Loucy (cell line): ENCODE results near the gene DLG2.

Source experiments
- H2AFZ ChIP-seq: fragments of 200-600 bp; sonication (generic); 2 replicates; pipeline ENCODE4 v1.6.0; 2016; ENCODE audit warnings: antibody characterized with exemption, mild to moderate bottlenecking, low read length, moderate library complexity
- H3F3A ChIP-seq: fragments of 200-600 bp; 2 replicates; pipeline ENCODE4 v1.6.0; 2016; ENCODE audit warnings: antibody characterized with exemption, low read depth, mild to moderate bottlenecking
- H3K27me3 ChIP-seq: fragments of 200-600 bp; sonication (generic); 2 replicates; pipeline ENCODE4 v1.6.1; 2014; ENCODE audit warnings: low read length, mild to moderate bottlenecking; ENCODE audit not compliant: insufficient read depth, poor library complexity, severe bottlenecking
- H3K36me3 ChIP-seq: fragments of 200-600 bp; sonication (generic); 2 replicates; pipeline ENCODE4 v1.6.1; 2016; ENCODE audit warnings: low read length; ENCODE audit not compliant: insufficient read depth
- H3K4me1 ChIP-seq: fragments of 200-600 bp; sonication (generic); 2 replicates; pipeline ENCODE4 v1.5.1; 2014; ENCODE audit warnings: low read length, mild to moderate bottlenecking; ENCODE audit not compliant: insufficient read depth, poor library complexity, severe bottlenecking
- H3K4me2 ChIP-seq: fragments of 200-600 bp; sonication (generic); 2 replicates; pipeline ENCODE4 v1.6.0; 2014; ENCODE audit warnings: antibody characterized with exemption, low read length, low read depth, mild to moderate bottlenecking; ENCODE audit not compliant: poor library complexity, severe bottlenecking
- H3K4me3 ChIP-seq: fragments of 200-600 bp; sonication (generic); 2 replicates; pipeline ENCODE4 v1.5.1; 2014; ENCODE audit warnings: low read length, mild to moderate bottlenecking, mixed read lengths; ENCODE audit not compliant: poor library complexity, severe bottlenecking
- H3K79me2 ChIP-seq: fragments of 200-600 bp; sonication (generic); 2 replicates; pipeline ENCODE4 v1.6.1; 2014; ENCODE audit warnings: low read length; ENCODE audit not compliant: insufficient read depth
- H3K9ac ChIP-seq: fragments of 200-600 bp; sonication (generic); 2 replicates; pipeline ENCODE4 v1.6.0; 2014; ENCODE audit warnings: mild to moderate bottlenecking, low read depth, low read length, moderate library complexity; ENCODE audit not compliant: poor library complexity, severe bottlenecking
- H3K9me2 ChIP-seq: fragments of 200-600 bp; sonication (generic); replicated peaks from 2 replicates; pipeline ENCODE4 v1.6.1; 2016; ENCODE audit warnings: low read depth, low read length, mixed read lengths
- H3K9me3 ChIP-seq: fragments of 200-600 bp; sonication (generic); 2 replicates; pipeline ENCODE4 v1.6.1; 2014; ENCODE audit warnings: mild to moderate bottlenecking, antibody characterized with exemption, low read length, low read depth; ENCODE audit not compliant: insufficient read depth
- H4K20me1 ChIP-seq: fragments of 200-600 bp; sonication (generic); 2 replicates; pipeline ENCODE4 v1.6.0; 2014; ENCODE audit warnings: antibody characterized with exemption, low read length, mild to moderate bottlenecking; ENCODE audit not compliant: insufficient read depth, poor library complexity, severe bottlenecking
- EZH2phosphoT487 ChIP-seq: fragments of 200-600 bp; IDR thresholded peaks from 2 replicates; pipeline ENCODE4 v1.6.1; 2018; ENCODE audit warnings: antibody characterized with exemption, mild to moderate bottlenecking, moderate library complexity, borderline replicate concordance
- TF ChIP-seq, protein P1 (sequence below): fragments of 200-600 bp; sonication (generic); conservative IDR thresholded peaks from 2 replicates; pipeline ENCODE4 v1.5.1; 2014; ENCODE audit warnings: mild to moderate bottlenecking, antibody characterized with exemption, low read length

DLG2 gene

DNA sequence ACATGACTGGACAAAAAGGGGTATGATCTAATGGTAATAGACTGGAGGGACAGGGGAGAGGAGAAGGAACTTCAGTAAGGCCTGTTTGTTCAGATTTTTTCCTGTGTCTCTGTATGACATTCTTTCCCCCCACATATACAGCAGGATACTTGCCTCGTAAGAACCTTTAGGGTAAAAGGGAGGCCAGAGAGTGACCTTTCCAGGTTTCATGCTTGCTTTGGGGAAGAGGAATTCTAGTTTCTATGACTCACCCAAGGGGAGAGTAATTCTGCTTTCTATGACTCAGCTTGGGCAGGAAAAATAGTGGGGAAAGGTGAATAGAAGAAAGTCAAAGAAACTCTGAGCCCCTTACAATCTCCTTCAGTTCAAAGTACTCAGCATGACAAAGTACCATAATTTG lies 457.0 kb downstream of the DLG2 start:
- H3K79me2 ChIP-seq = no peaks in the 10 kb centered on the region
- no peaks in the 10 kb centered on the region for H3F3A ChIP-seq
- H3K9me3 ChIP-seq = no peaks in the 10 kb centered on the region
- no peaks in the 10 kb centered on the region for H3K36me3 ChIP-seq
- no peak overlapping the region for H3K4me2 ChIP-seq
- H3K4me3 ChIP-seq = no peak overlapping the region
- no peaks in the 10 kb centered on the region for H4K20me1 ChIP-seq
- H3K4me1 ChIP-seq = no peaks in the 10 kb centered on the region
- H2AFZ ChIP-seq = no peak overlapping the region
- no peak overlapping the region for H3K9ac ChIP-seq
- H3K27me3 ChIP-seq = no peaks in the 10 kb centered on the region
- TF ChIP-seq EZH2phosphoT487 = no peak
- TF ChIP-seq, protein P1, sequence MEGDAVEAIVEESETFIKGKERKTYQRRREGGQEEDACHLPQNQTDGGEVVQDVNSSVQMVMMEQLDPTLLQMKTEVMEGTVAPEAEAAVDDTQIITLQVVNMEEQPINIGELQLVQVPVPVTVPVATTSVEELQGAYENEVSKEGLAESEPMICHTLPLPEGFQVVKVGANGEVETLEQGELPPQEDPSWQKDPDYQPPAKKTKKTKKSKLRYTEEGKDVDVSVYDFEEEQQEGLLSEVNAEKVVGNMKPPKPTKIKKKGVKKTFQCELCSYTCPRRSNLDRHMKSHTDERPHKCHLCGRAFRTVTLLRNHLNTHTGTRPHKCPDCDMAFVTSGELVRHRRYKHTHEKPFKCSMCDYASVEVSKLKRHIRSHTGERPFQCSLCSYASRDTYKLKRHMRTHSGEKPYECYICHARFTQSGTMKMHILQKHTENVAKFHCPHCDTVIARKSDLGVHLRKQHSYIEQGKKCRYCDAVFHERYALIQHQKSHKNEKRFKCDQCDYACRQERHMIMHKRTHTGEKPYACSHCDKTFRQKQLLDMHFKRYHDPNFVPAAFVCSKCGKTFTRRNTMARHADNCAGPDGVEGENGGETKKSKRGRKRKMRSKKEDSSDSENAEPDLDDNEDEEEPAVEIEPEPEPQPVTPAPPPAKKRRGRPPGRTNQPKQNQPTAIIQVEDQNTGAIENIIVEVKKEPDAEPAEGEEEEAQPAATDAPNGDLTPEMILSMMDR = no peak
- H3K9me2 ChIP-seq = no peaks in the 10 kb centered on the region

DNA sequence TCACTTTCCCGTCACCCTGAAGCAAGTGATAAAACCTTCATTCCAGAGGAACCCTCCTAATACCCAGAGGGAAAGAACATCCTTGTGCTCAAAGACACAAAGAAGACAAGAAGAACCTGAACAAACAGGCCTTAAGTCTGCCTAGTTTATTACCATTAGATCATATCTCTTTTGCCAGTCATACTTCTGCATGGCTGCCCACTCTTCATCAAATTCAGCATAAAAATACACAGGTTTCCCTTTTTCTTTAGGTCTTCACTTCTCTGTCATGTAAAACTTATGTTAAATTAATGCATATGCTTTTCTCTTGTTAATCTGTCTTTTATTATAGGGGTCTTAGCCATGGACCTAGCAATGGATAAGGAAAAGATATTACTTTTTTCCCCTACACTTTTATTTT lies 459.7 kb downstream of the DLG2 start:
- H3F3A ChIP-seq = no peaks in the 10 kb centered on the region
- H3K9ac ChIP-seq = no peak overlapping the region
- no peaks in the 10 kb centered on the region for H3K79me2 ChIP-seq
- H3K4me1 ChIP-seq = no peaks in the 10 kb centered on the region
- no peak overlapping the region for H3K4me2 ChIP-seq
- H3K4me3 ChIP-seq = no peak overlapping the region
- no peaks in the 10 kb centered on the region for H3K9me3 ChIP-seq
- TF ChIP-seq EZH2phosphoT487 = no peak
- TF ChIP-seq, protein P1 = no peak
- no peaks in the 10 kb centered on the region for H3K36me3 ChIP-seq
- no peaks in the 10 kb centered on the region for H4K20me1 ChIP-seq
- H3K27me3 ChIP-seq = no peaks in the 10 kb centered on the region
- H3K9me2 ChIP-seq = no peaks in the 10 kb centered on the region
- no peak overlapping the region for H2AFZ ChIP-seq

- Histone ChIP-seq H4K20me1 (no peaks in the 10 kb centered on the region), H2AFZ (no peak overlapping the region), H3F3A (no peaks in the 10 kb centered on the region), H3K27me3 (no peaks in the 10 kb centered on the region), H3K9me2 (no peaks in the 10 kb centered on the region), H3K4me2 (no peak overlapping the region), H3K9me3 (no peaks in the 10 kb centered on the region), H3K36me3 (no peaks in the 10 kb centered on the region), H3K4me1 (no peaks in the 10 kb centered on the region), H3K4me3 (no peak overlapping the region), H3K79me2 (no peaks in the 10 kb centered on the region), H3K9ac (no peak overlapping the region)
- TF ChIP-seq, protein P1 = no peak
- no peak for TF ChIP-seq EZH2phosphoT487
Observed at GRCh38 chr11:85167038-85167437, 460.1 kb downstream of the DLG2 start.
